Lower leg skin (tissue), 4 donors: ENCODE data around the gene TCF7L2. TPM values are rescaled to one million over a fixed set of nuclear protein-coding genes. Genes with fewer than 3 reads are reported as not detected.

Experiments used
- DNase-seq, 2 donors: peaks; one replicate each; pipeline ENCODE4 v3.0.0-alpha.2; 2019; ENCODE audit warnings: low spot score in 2 of 2
- H3K4me3 ChIP-seq: fragments of 200-600 bp; sonication (generic); 2 replicates; pipeline ENCODE4 v1.5.1; 2017; ENCODE audit warnings: mild to moderate bottlenecking, low read depth; ENCODE audit not compliant: poor library complexity, severe bottlenecking
- POLR2A ChIP-seq, 2 donors: fragments of 450-650 bp; IDR thresholded peaks; one replicate each; pipeline ENCODE4 v1.6.1; 2016 to 2017; ENCODE audit warnings: antibody characterized with exemption in 2 of 2, mild to moderate bottlenecking in 1 of 2, moderate library complexity in 1 of 2
- WGBS, 2 donors: methylation state at CpG; one replicate each; pipeline ENCODE4 v1.1.5; 2018; 5-methylcytosine and 5-hydroxymethylcytosine counted together
- intact Hi-C: fragments of 100-400 bp; cut with DNase I; formaldehyde crosslinking; loops from one replicate; pipeline ENCODE4 v1.15.0; 2023; ENCODE audit warnings: low total_unique reads
- total RNA-seq, 4 donors: library from RNA; depleted of rRNA; stranded (reverse); fragments of >200 nt; gene quantifications; one replicate each; pipeline ENCODE4 v1.1.0, GENCODE V29; 2016
- TF ChIP-seq, protein P1 (sequence below), 3 donors: fragments of 450-650 bp; IDR thresholded peaks; one replicate each; pipeline ENCODE4 v1.5.1; 2016; ENCODE audit warnings: antibody characterized with exemption in 3 of 3, mild to moderate bottlenecking in 3 of 3, moderate library complexity in 2 of 3

The TCF7L2 gene
- total RNA-seq, 4 donors from 2014 or later, result 5.6 to 23.1 (median 16.2) TPM

DNA sequence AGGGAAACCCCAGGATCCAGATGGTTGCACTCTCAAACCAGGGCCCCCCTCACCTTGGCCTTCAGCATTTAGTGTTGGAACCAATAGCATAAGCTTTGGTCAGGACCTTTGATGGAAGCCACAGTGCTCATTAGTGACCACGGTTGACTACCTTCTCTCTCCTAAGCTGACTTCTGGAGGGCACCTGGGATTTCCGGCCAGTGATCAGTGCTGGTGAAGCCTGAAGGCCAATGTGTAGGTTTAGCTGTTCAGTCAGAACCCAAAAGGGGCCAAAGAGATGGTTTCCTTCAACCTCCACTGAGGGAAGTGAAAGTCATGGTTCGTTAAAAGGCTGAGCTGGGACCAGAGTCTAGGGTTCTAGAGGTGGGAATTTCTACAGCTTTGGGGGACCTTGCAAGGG is 46.4 kb downstream of the TCF7L2 start:
- H3K4me3 ChIP-seq, result no peak overlapping the region
- intact Hi-C loops, result no loop called here
- TF ChIP-seq POLR2A (IDR thresholded peaks at IDR 0.05), result no peak
- TF ChIP-seq, protein P1, sequence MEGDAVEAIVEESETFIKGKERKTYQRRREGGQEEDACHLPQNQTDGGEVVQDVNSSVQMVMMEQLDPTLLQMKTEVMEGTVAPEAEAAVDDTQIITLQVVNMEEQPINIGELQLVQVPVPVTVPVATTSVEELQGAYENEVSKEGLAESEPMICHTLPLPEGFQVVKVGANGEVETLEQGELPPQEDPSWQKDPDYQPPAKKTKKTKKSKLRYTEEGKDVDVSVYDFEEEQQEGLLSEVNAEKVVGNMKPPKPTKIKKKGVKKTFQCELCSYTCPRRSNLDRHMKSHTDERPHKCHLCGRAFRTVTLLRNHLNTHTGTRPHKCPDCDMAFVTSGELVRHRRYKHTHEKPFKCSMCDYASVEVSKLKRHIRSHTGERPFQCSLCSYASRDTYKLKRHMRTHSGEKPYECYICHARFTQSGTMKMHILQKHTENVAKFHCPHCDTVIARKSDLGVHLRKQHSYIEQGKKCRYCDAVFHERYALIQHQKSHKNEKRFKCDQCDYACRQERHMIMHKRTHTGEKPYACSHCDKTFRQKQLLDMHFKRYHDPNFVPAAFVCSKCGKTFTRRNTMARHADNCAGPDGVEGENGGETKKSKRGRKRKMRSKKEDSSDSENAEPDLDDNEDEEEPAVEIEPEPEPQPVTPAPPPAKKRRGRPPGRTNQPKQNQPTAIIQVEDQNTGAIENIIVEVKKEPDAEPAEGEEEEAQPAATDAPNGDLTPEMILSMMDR (IDR thresholded peaks at IDR 0.05), result no peak
- 91 to 98% methylated on average over 3 of the region's 3 CpGs for WGBS, 2 donors
- no peak for DNase-seq

DNA sequence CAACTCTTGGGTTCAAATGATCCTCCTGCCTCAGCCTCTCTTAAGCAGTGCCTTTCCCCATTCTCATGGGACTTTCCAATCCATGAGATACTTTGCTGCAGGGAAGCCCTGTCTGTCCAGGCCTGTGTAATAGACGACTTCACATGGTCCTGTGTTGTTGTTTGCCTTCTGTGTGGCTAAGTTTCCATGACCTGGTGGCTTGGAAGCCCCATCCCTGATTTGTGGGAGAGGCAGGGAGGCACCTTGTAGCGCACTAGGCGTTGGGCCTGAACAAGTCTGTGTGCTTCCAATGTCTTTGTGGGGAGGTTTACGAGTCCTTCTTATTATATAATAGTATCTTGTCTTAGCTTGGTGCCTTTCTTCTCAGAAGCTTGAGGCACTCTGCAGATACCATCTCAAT is 49.1 kb downstream of the TCF7L2 start:
- 52 to 55% methylated on average over 4 of the region's 4 CpGs for WGBS, 2 donors
- H3K4me3 ChIP-seq, result no peak overlapping the region
- DNase-seq, result no peak
- intact Hi-C loops, result no loop called here
- TF ChIP-seq POLR2A (IDR thresholded peaks at IDR 0.05), result no peak
- TF ChIP-seq, protein P1 (IDR thresholded peaks at IDR 0.05), result no peak

DNA sequence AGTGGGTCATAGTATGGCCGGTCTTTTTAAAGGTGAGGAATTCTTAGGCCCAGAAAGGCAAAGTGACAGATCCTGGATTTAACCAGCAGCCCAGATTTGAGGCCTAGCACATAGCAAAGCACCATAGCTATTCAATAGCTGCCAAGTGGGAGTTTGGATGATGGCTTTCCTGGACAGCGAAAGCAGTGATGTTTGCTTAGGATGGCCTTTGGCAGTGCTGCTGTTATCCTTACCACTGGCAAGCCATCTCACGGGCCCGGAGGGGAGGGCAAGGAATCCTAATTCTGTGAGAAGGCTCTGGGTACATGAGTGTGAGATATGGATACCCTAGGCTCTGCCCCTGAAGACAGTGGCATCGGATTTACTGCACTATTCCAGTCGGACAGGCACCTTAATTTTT is 50.4 kb downstream of the TCF7L2 start:
- intact Hi-C loops, result no loop called here
- 57 to 74% methylated on average over 6 of the region's 6 CpGs for WGBS, 2 donors
- H3K4me3 ChIP-seq, result no peak overlapping the region
- no peak for DNase-seq
- TF ChIP-seq POLR2A (IDR thresholded peaks at IDR 0.05), result no peak
- TF ChIP-seq, protein P1 (IDR thresholded peaks at IDR 0.05), result no peak

DNA sequence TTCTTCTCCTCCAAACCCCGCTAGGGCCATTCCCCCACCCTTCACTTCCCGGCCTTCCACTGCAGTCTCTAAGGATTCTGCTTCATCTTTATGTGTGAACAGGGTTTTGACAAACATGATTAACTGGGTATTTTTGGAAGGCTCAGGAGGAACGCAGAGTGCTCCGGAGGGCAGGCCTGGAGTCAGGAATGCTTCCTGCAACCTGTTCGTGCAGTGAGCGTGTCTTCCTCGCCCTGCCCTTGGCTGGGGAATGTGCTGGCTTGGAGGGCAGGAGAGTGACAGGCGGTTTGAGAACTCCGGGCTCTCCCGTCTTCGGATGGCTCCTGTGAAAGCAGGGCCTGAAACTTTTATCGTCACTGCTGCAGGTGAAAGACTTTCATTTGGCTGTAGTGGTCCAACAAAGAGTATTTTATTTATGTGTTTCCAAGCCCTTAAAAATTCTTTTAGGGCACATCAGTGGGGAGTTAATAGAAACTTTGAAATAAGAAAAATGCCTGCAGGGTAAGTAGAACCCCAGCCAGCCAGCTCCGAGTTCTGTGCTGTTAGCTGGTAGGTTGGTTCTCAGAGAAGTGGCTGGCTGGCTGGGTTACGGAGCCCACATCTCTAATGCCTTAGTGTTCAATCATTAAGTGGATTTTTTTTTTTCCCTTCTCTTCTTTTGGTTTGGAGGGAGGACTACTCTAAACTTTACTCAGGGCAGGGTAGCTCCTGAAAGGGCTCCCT is 51.0 kb downstream of the TCF7L2 start:
- TF ChIP-seq POLR2A (IDR thresholded peaks at IDR 0.05), result no peak
- TF ChIP-seq, protein P1 (IDR thresholded peaks at IDR 0.05), result no peak
- DNase-seq, result peak; percentile 40 to 90
- no peak overlapping the region for H3K4me3 ChIP-seq
- WGBS, 2 donors, result 32 to 47% methylated on average over 14 of the region's 14 CpGs
- intact Hi-C loops, result no loop called here

DNA sequence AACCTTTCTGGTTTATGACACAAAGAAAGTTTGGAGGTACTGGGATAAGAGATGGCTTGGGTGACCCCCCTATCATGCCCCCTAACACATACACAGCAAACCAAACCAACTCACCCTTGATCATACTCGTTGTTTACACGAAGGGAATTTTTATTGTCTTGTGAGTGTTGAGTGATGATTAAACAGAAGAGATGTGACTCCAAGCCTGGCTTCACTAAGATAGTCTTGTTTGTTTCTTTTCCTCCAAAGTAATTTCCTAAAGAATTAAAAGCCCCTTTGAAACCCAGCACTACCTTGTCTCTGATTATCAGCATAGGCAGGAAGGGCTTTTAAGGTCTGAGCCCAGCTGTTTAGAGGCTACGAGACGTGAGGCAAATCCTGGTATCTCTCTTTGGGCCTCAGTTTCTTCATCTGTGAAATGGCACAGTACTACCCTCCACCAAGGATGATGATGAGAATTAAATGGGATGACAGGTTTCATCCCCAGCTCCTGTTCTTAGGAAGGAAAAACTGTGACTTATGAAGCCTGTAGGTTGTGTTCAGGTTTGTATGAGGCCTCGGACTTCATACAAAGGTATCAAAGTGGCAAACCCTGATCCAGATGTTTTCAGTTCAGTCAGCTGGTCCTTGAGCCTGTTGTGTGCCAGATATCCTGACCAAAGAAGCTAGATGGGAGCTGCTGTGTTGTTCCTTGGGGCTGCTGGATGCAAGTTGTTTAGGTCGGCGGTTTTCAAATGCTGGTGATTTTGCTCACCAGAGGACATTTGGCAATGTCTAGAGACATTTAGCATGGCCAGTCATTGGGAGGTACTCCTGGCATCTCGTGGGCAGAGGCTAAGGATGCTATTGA is 51.8 kb downstream of the TCF7L2 start:
- no peak overlapping the region for H3K4me3 ChIP-seq
- no peak for DNase-seq
- WGBS, 2 donors, result 58 to 72% methylated on average over 6 to 8 of the region's 8 CpGs
- TF ChIP-seq POLR2A (IDR thresholded peaks at IDR 0.05), result no peak
- TF ChIP-seq, protein P1 (IDR thresholded peaks at IDR 0.05), result no peak
- intact Hi-C loops, result no loop called here
